ENCODE measurements around the gene TAS1R2. TPM values are rescaled to one million over a fixed set of nuclear protein-coding genes. Genes with fewer than 3 reads are reported as not detected.
A peak's percentile ranks its signal among the peaks of the same experiment; 100 is the strongest.
"Not testable (repeated sequence)": the region's sequence is repeated elsewhere in the genome, so short reads cannot be mapped to it uniquely, and the experiment has no call there.

Gene TAS1R2
- polyA plus RNA-seq, 3 donors, result not detected

- no peak for DNase-seq (ENCODE audit: extremely low read depth in 1 of 11, low read depth in 9 of 11, low spot score in 4 of 11)
These were observed 19.3 kb downstream of the TAS1R2 start for GRCh38 chr1:18840145-18840544.

GRCh38 chr1:18836654-18837053, 22.8 kb downstream of the TAS1R2 start:
- no peak for DNase-seq (ENCODE audit: extremely low read depth in 1 of 11, low read depth in 9 of 11, low spot score in 4 of 11)

GRCh38 chr1:18832319-18832718, 27.1 kb downstream of the TAS1R2 start:
- not testable (repeated sequence) for DNase-seq (ENCODE audit: extremely low read depth in 1 of 11, low read depth in 9 of 11, low spot score in 4 of 11)

- DNase-seq (ENCODE audit: extremely low read depth in 1 of 11, low read depth in 9 of 11, low spot score in 4 of 11), result no peak
These were observed 27.8 kb downstream of the TAS1R2 start for GRCh38 chr1:18831656-18832055.

GRCh38 chr1:18830596-18830995, 28.9 kb downstream of the TAS1R2 start:
- DNase-seq (ENCODE audit: extremely low read depth in 1 of 11, low read depth in 9 of 11, low spot score in 4 of 11), result no peak

GRCh38 chr1:18829671-18830070, 29.8 kb downstream of the TAS1R2 start:
- DNase-seq (ENCODE audit: extremely low read depth in 1 of 11, low read depth in 9 of 11, low spot score in 4 of 11), result no peak

DNA sequence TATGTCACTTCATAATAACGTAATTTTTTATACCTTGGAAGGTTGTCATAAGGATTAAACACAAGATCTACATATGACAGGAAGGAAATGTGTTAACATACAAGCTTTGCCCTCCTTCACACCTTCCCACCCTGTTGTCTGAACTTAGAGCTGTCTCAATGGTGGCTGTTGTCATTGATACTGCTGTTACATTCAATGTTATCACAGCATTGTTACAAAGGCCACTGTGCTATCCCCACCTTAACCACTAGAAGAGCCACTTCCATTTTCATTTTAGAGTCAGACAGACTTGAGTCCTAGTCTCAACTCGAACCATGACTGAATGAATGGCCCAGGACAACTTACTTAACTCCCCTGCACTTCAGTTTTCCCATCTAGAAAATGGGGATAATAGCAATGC, 31.2 kb downstream of the TAS1R2 start:
- no peak for DNase-seq (ENCODE audit: extremely low read depth in 1 of 11, low read depth in 9 of 11, low spot score in 4 of 11)

GRCh38 chr1:18823438-18823837, 36.0 kb downstream of the TAS1R2 start:
- DNase-seq (ENCODE audit: extremely low read depth in 1 of 11, low read depth in 9 of 11, low spot score in 4 of 11), result no peak

GRCh38 chr1:18820791-18821641, 38.4 kb downstream of the TAS1R2 start:
- peak; percentile 54 to 80 (median 73) for DNase-seq (ENCODE audit: extremely low read depth in 1 of 11, low read depth in 9 of 11, low spot score in 4 of 11)

- DNase-seq (ENCODE audit: extremely low read depth in 1 of 11, low read depth in 9 of 11, low spot score in 4 of 11), result no peak
These were observed 39.3 kb downstream of the TAS1R2 start for GRCh38 chr1:18819986-18820790.

GRCh38 chr1:18819203-18819602, 40.3 kb downstream of the TAS1R2 start:
- no peak for DNase-seq (ENCODE audit: extremely low read depth in 1 of 11, low read depth in 9 of 11, low spot score in 4 of 11)

DNA sequence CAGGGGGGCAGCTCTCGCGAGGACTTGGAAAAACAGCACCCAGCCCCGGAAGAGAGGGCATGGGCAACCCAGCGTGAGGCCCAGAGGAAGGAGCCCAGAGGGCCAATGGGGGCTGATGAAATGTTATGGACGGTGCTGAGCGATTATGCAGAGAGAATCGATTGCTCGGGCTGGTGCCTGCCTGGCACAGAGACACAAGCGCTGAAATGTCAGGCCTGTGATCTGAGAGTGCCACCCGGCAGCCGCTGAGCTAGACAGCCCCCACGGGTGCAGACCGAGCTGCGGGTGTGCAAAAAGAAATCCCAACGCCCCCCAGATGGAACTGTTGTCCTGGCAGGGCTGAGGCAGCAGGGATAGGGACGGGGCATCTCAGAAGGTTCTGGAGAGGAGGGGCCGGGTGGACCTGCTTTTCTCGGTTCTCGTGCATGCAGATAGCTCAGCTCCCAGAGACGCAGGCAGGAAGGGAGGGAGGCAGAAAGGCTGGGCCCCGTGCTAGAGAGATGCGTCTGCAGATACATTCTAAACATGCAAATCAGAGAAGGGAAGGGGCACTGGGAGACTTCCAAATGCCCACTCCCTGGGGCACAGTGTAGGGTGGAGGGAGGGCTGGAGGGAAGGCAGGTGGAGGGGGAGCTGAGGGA, 41.5 kb downstream of the TAS1R2 start:
- DNase-seq (ENCODE audit: extremely low read depth in 1 of 11, low read depth in 9 of 11, low spot score in 4 of 11), result no peak

DNA sequence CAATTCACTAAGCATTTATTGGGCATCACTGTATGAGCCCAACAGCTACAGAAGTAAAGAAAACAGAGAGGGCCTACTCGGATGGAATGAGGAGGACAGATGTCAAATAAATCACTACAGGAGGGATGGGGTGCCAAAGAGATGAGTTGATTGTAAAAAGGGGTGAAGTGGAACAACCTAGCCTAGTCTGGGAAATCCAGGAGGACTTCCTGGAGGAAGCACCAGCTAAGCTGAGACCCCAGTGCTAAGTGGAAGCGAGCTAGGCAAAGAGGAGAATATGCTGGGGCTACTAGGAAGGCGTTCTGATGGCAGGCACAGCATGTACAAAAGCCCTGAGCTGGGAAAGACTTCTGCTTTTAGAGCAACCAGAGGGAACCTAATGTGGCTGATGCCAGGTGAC, 42.1 kb downstream of the TAS1R2 start:
- DNase-seq (ENCODE audit: extremely low read depth in 1 of 11, low read depth in 9 of 11, low spot score in 4 of 11), result no peak

DNA sequence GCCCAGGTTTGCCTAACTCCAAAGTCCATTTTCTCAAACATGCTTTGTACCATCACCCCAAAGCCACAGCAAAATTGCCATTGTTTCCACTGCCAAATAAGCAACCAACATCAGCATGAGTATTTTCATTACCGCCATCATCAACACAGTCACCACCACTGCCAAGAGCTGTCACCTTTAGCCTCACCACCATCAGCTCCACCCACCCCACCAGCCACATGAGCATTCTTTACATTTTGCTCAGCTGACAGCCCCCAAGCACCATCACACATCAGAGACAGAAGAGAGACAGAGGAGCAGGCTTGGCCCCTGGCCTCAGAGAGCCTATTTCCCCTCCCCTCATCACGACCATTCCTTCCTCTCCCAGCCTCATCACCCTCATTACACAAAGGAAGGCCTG, 42.7 kb downstream of the TAS1R2 start:
- no peak for DNase-seq (ENCODE audit: extremely low read depth in 1 of 11, low read depth in 9 of 11, low spot score in 4 of 11)

GRCh38 chr1:18814874-18815531, 44.5 kb downstream of the TAS1R2 start:
- DNase-seq (ENCODE audit: extremely low read depth in 1 of 11, low read depth in 9 of 11, low spot score in 4 of 11), result no peak

DNA sequence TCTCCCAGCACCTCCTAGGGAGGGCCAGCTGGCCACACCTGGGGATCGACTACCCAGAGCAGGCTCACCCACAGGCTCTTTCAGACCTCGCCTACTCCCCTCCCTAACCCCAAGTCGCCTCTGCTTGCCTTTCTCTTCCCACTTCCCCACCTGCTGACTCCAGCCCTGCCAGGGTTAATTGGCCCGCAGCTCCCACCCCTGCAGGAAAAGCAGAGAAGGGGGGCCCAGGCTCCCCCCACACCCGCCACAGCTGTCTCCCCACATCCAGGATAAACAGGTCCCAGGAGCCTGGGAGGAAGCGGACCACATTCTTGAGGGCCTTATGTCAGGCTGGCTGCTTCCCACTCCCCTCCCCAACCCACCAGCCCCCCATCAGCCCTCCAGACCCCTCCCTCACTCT, 45.0 kb downstream of the TAS1R2 start:
- no peak for DNase-seq (ENCODE audit: extremely low read depth in 1 of 11, low read depth in 9 of 11, low spot score in 4 of 11)

DNA sequence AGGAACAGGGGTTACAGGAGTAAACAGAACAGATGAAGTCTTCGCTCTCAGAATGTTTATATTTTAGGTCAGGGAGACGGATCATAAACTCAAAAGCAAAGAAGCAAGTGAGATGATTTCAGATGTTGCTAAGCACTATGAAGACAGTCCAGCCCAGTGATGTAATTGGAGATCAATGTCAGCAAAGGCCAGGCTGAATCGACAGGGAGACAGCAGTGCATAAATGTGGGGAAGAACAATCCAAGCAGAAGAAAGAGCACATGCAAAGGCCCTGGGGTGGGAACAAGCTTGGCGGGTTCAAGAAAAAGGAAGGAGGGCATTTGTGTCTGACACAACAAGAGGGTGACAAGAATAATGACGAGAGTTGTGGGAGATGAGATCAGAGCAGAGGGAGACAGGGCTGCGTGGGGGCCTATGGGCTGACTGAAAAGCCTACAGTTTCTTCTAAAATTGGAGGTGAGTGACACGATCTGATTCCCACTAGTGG, 47.0 kb downstream of the TAS1R2 start:
- no peak for DNase-seq (ENCODE audit: extremely low read depth in 1 of 11, low read depth in 9 of 11, low spot score in 4 of 11)

DNA sequence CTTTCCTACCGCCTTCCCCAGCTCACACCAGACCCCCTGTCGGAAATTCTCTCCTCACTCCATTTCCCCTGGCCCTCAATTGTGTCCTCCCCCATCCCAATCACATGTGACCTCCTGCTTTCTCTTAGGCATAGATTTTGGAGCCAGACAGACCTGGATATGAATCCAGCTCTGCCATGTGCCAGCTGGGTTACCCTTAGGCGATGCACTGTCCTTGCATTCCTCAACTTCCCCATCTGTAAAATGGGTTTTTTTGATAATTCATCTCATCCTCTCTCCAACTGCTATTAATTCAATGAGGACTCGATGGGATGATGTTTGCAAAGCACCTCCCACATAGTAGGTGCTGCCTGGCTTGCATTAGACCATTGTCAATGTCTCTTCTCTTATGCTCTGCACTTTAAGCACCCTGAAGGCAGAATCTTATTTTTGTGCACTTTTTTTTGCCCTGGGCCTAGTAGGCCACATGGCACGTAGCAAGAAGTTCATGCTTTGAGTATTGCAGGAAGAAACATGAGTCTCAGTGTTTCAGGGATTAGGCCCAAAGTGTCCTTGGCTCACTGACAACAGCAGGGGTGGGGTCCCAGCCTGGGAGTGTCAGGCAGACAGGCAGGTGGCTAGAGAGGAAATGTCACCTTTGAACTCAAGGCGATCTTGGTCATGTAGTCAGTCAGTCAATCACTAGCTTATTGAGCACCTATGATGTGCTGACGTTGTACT, 47.6 kb downstream of the TAS1R2 start:
- DNase-seq (ENCODE audit: extremely low read depth in 1 of 11, low read depth in 9 of 11, low spot score in 4 of 11), result no peak

Measured in renal cortex interstitium (tissue), 11 donors.